HepG2 (cell line): ENCODE measurements around the gene LRBA. TPM values are rescaled to one million over a fixed set of nuclear protein-coding genes. Genes with fewer than 3 reads are reported as not detected.

ENCODE experiments used
- ATAC-seq: fragments of 200-7000 bp; cut with Tn5 transposase; 3 replicates; pipeline ENCODE4 v1.9.1; 2020; ENCODE audit warnings: mild to moderate bottlenecking, moderate library complexity
- BruUV-seq: library from RNA; stranded (reverse); fragments of 400-500 nt; replicated peaks from 2 replicates; lab custom pipeline; 2021; lab: Mats Ljungman, UMichigan
- CTCF ChIA-PET: fragments of 300-600 bp; formaldehyde crosslinking; extraction: SDS; loops from one replicate; lab custom pipeline; 2021; ENCODE audit warnings: low total read pairs, inconsistent platforms, low intra/inter-chr PET ratio; lab: Yijun Ruan, JAX
- POLR2A ChIA-PET: fragments of 350-600 bp; sonication (Branson Sonifier 250); formaldehyde crosslinking; loops from one replicate; lab custom pipeline; 2020; ENCODE audit warnings: antibody characterized with exemption, inconsistent platforms; lab: Yijun Ruan, JAX
- DNase-seq: peaks from one replicate; pipeline ENCODE4 v3.0.0-alpha.2; 2015; ENCODE audit warnings: low spot score
- FAIRE-seq: peaks from 3 replicates; lab custom pipeline; 2011; peaks lifted over from hg19 to GRCh38; lab: Jason Lieb, UNC
- H2AFZ ChIP-seq: one replicate; pipeline ENCODE4 v1.6.1; 2011; ENCODE audit warnings: low read length, inconsistent platforms
- H3K27ac ChIP-seq: fragments of 300-600 bp; 3 replicates; pipeline ENCODE4 v1.8.0; 2011; ENCODE audit warnings: mixed run types, mild to moderate bottlenecking, mixed read lengths, low read length, inconsistent platforms; ENCODE audit not compliant: insufficient read depth; ENCODE audit errors: extremely low read length
- H3K27me3 ChIP-seq, 2 experiments: fragments of 200-600 bp in 1 of 2; 2 replicates in 1 of 2; 3 replicates in 1 of 2; pipeline versions ENCODE4 v1.6.0 to v1.8.0; 2011; ENCODE audit warnings: low read length in 2 of 2, mild to moderate bottlenecking in 2 of 2, moderate library complexity in 2 of 2, inconsistent platforms in 1 of 2; ENCODE audit not compliant: insufficient read depth in 2 of 2, control insufficient read depth in 1 of 2
- H3K36me3 ChIP-seq, 2 experiments: fragments of 200-600 bp in 1 of 2; replicated peaks in 1 of 2; 2 replicates in 1 of 2; 3 replicates in 1 of 2; pipeline versions ENCODE4 v1.5.1 to v1.8.0; 2011; ENCODE audit warnings: low read length in 2 of 2, inconsistent platforms in 1 of 2; ENCODE audit not compliant: insufficient read depth in 2 of 2, control insufficient read depth in 1 of 2
- H3K4me1 ChIP-seq: 2 replicates; pipeline ENCODE4 v1.5.1; 2012; ENCODE audit warnings: low read length, inconsistent platforms; ENCODE audit not compliant: insufficient read depth
- H3K4me2 ChIP-seq: 2 replicates; pipeline ENCODE4 v1.6.0; 2011; ENCODE audit warnings: low read depth, low read length, inconsistent platforms
- H3K4me3 ChIP-seq, 3 experiments: fragments of 200-600 bp in 1 of 3; sonication (generic), shearing (Covaris generic) in 1 of 3; replicated peaks in 1 of 3; 2 replicates each; pipeline ENCODE4 v1.5.1; 2011 to 2016; ENCODE audit warnings: low read length in 3 of 3, inconsistent platforms in 2 of 3, low read depth in 2 of 3, mild to moderate bottlenecking in 2 of 3, control low read depth in 1 of 3, mixed read lengths in 1 of 3; ENCODE audit not compliant: insufficient read depth in 1 of 3
- H3K79me2 ChIP-seq: one replicate; pipeline ENCODE4 v1.6.1; 2011; ENCODE audit warnings: low read length, inconsistent platforms; ENCODE audit not compliant: insufficient read depth
- H3K9ac ChIP-seq: 2 replicates; pipeline ENCODE4 v1.6.0; 2011; ENCODE audit warnings: mild to moderate bottlenecking, low read depth, low read length, inconsistent platforms; ENCODE audit not compliant: insufficient read depth
- H3K9me3 ChIP-seq: 2 replicates; pipeline ENCODE4 v1.5.1; 2012; ENCODE audit warnings: mild to moderate bottlenecking, low read length
- H4K20me1 ChIP-seq: 2 replicates; pipeline ENCODE4 v1.6.0; 2011; ENCODE audit warnings: inconsistent platforms, mild to moderate bottlenecking, low read length, moderate library complexity; ENCODE audit not compliant: insufficient read depth
- ATF6 ChIP-seq: sonication (generic); formaldehyde crosslinking; conservative IDR thresholded peaks from 2 replicates; pipeline ENCODE4 v1.4.0; 2020; ENCODE audit warnings: missing genetic modification reagents
- SMARCC2 ChIP-seq: fragments of 450-650 bp; IDR thresholded peaks from 2 replicates; pipeline ENCODE4 v1.6.1; 2017; ENCODE audit warnings: antibody characterized with exemption, mild to moderate bottlenecking
- TEF ChIP-seq: sonication (generic); formaldehyde crosslinking; IDR thresholded peaks from 2 replicates; pipeline ENCODE4 v1.5.0; 2020; ENCODE audit warnings: missing genetic modification reagents
- ZNF333 ChIP-seq: sonication (generic); formaldehyde crosslinking; IDR thresholded peaks from 2 replicates; pipeline ENCODE4 v1.4.0; 2020; ENCODE audit warnings: mild to moderate bottlenecking, missing genetic modification reagents, borderline replicate concordance
- ZNF597 ChIP-seq: sonication (generic); formaldehyde crosslinking; IDR thresholded peaks from 2 replicates; pipeline ENCODE4 v1.5.0; 2020; ENCODE audit warnings: missing genetic modification reagents
- WGBS: methylation state at CpG from one replicate; pipeline ENCODE4 v1.1.6; 2017; ENCODE audit warnings: low lambda C conversion rate; 5-methylcytosine and 5-hydroxymethylcytosine counted together
- in situ Hi-C: cut with HindIII; loops from 2 replicates; pipeline ENCODE4 v1.10.0; 2017; ENCODE audit warnings: low pct_unique_long_range_greater_than_20kb; ENCODE audit not compliant: extremely low pct_ligation_motif_present
- intact Hi-C: fragments of 100-400 bp; cut with micrococcal nuclease; formaldehyde crosslinking; loops from one replicate; pipeline ENCODE4 v1.10.0; 2022; ENCODE audit not compliant: unreplicated experiment
- polyA plus RNA-seq, 8 experiments: library from polyadenylated mRNA; depleted of rRNA in 3 of 8; stranded (reverse) in 7 of 8; unstranded in 1 of 8; fragments of >200 nt; fragmentation: Illumina TruSeq in 4 of 8; extraction: Trizol in 4 of 8; gene quantifications; 2 replicates each; pipeline versions ENCODE4 v1.2.1 to v1.2.3, GENCODE V29; 2011 to 2016; ENCODE audit warnings: low read depth in 4 of 8, missing spikeins in 1 of 8, mixed read lengths in 1 of 8; ENCODE audit not compliant: insufficient read depth in 1 of 8
- total RNA-seq, 5 experiments: library from RNA; depleted of rRNA; stranded (reverse); fragments of >200 nt; fragmentation: Illumina TruSeq; extraction: Trizol; gene quantifications; 2 replicates each; pipeline ENCODE4 v1.2.3, GENCODE V29; 2016; ENCODE audit warnings: low read depth in 1 of 5

The LRBA gene
- total and polyA plus RNA-seq, 2 of the 13 experiments (the other 11 are each of a cell fraction or from before 2014, with no cell fraction given), result 21.0 to 37.2 TPM

- WGBS, result 97% methylated on average over 3 of the region's 3 CpGs
These were observed 75.6 kb downstream of the LRBA start for GRCh38 chr4:150939530-150939929.

More at GRCh38 chr4:150939530-150939929, 75.6 kb downstream of the LRBA start:
- Histone ChIP-seq H3K4me3 (no peak overlapping the region), H2AFZ (no peak overlapping the region), H3K27ac (no peak overlapping the region), H4K20me1 (no peaks in the 10 kb centered on the region), H3K9ac (no peak overlapping the region), H3K79me2 (peaks cover 5% of the 10 kb centered on the region), H3K4me2 (no peak overlapping the region), H3K36me3 (no peaks in the 10 kb centered on the region), H3K27me3 (no peaks in the 10 kb centered on the region), H3K9me3 (no peaks in the 10 kb centered on the region), H3K4me1 (no peaks in the 10 kb centered on the region)
- ATAC-seq, result no peak
- ChIA-PET CTCF (no interaction called here), POLR2A (no interaction called here)
- in situ Hi-C loops, result no loop called here
- no peak for FAIRE-seq
- intact Hi-C loops, result no loop called here
- no peak for TF ChIP-seq TEF
- no peak for TF ChIP-seq SMARCC2
- TF ChIP-seq ATF6 (CRISPR knock-in tag), result no peak
- no peak for TF ChIP-seq ZNF597
- no peak for TF ChIP-seq ZNF333 (CRISPR knock-in tag)
- DNase-seq, result no peak
- BruUV-seq, result no TSS peak
